H1 (cell line): ENCODE measurements around the gene DLST. TPM values are rescaled to one million over a fixed set of nuclear protein-coding genes. Genes with fewer than 3 reads are reported as not detected.

ENCODE experiments used
- HDAC6 ChIP-seq: IDR thresholded peaks from one replicate; pipeline ENCODE4 v1.7.1; 2012; ENCODE audit warnings: low read depth, mild to moderate bottlenecking, inconsistent platforms, low read length, moderate library complexity
- KDM1A ChIP-seq: fragments of 200-600, 300-600 bp; sonication (generic); IDR thresholded peaks from 2 replicates; pipeline ENCODE4 v1.7.1; 2016; ENCODE audit warnings: mild to moderate bottlenecking, low read length, borderline replicate concordance
- KDM5A ChIP-seq: fragments of 200-600 bp; IDR thresholded peaks from 2 replicates; pipeline ENCODE4 v1.7.1; 2012; ENCODE audit warnings: mild to moderate bottlenecking, low read length, inconsistent platforms, mixed read lengths
- SIN3A ChIP-seq, 2 experiments: IDR thresholded peaks in 1 of 2; conservative IDR thresholded peaks in 1 of 2; 2 replicates each; pipeline ENCODE4 v1.6.1; 2011 to 2012; ENCODE audit warnings: low read length in 2 of 2, improper control_type of control experiment in 1 of 2, low read depth in 1 of 2, mild to moderate bottlenecking in 1 of 2
- SIX5 ChIP-seq: IDR thresholded peaks from 2 replicates; pipeline ENCODE4 v1.6.1; 2011; ENCODE audit warnings: mild to moderate bottlenecking, low read depth, low read length
- SP1 ChIP-seq: IDR thresholded peaks from 2 replicates; pipeline ENCODE4 v1.6.1; 2011; ENCODE audit warnings: low read depth, low read length
- TAF1 ChIP-seq: IDR thresholded peaks from 2 replicates; pipeline ENCODE4 v1.6.1; 2011; ENCODE audit warnings: mild to moderate bottlenecking, low read depth, low read length
- polyA plus RNA-seq, 7 experiments: library from polyadenylated mRNA; depleted of rRNA in 3 of 7; stranded (reverse) in 5 of 7; unstranded in 2 of 7; fragments of >200 nt in 5 of 7; fragments of 200-250 nt in 2 of 7; gene quantifications; 1 replicate in 5 of 7; 2 replicates in 1 of 7; 4 replicates in 1 of 7; pipeline versions ENCODE4 v1.2.1 to v1.2.3, GENCODE V29; 2011 to 2013; ENCODE audit warnings: missing spikeins in 2 of 7, mixed read lengths in 2 of 7
- total RNA-seq: library from RNA; stranded (reverse); fragmentation: NEBNext Ultra II Directional; extraction: Animal tissue kit (Norgen Biotek cat#: 25700); gene quantifications from 2 replicates; pipeline ENCODE4 v1.2.1, GENCODE V29; 2021
- TF ChIP-seq, protein P1 (sequence below): IDR thresholded peaks from 2 replicates; pipeline ENCODE4 v1.6.1; 2011; ENCODE audit warnings: low read depth, mild to moderate bottlenecking, low read length; ENCODE audit not compliant: insufficient read depth

DLST gene
- total and polyA plus RNA-seq, 2 of the 8 experiments (the other 6 are each of a cell fraction or from before 2014, with no cell fraction given) = 96.5 to 117 TPM

DNA sequence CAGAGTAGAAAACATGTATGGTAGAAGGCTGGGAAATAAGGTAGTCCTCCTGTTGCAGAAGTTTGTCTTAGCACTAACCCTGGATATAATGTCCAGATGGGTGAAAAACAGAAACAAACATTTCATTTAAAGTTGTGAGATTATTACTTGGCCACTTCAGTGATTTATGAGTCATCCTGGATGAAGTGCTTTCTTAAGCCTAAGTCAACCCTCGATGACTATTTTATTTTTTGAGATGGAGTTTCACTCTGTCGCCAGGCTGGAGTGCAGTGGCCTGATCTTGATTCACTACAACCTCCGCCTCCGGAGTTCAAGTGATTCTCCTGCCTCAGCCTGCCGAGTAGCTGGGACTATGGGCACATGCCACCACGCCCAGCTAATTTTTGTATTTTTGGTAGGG, 10.2 kb downstream of the DLST start (continued):
- TF ChIP-seq, protein P1, sequence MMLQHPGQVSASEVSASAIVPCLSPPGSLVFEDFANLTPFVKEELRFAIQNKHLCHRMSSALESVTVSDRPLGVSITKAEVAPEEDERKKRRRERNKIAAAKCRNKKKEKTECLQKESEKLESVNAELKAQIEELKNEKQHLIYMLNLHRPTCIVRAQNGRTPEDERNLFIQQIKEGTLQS = no peak
- TF ChIP-seq HDAC6 = no peak
- no peak for TF ChIP-seq TAF1
- no peak for TF ChIP-seq SIX5
- TF ChIP-seq SP1 = no peak
- no peak for TF ChIP-seq KDM1A
- TF ChIP-seq KDM5A = no peak
- TF ChIP-seq SIN3A (conservative IDR thresholded peaks at IDR 0.05 in 1 of 2, IDR thresholded peaks at IDR 0.05 in 1 of 2; ENCODE audit: low read depth in 1 of 2, low read length in 2 of 2) = no peak
